ENCODE measurements around the gene PLPPR4.

- TF ChIP-seq CTCF (IDR thresholded peaks at IDR 0.05) = no peak
- no peak for TF ChIP-seq POLR2A (IDR thresholded peaks at IDR 0.05)
- no peak for TF ChIP-seq POLR2AphosphoS5 (IDR thresholded peaks at IDR 0.05)
- TF ChIP-seq EP300 (IDR thresholded peaks at IDR 0.05) = no peak
Observed at GRCh38 chr1:99270646-99271045, 6.4 kb downstream of the PLPPR4 start.
